HCT116 (cell line): ENCODE data around the gene RPS17. TPM values are rescaled to one million over a fixed set of nuclear protein-coding genes. Genes with fewer than 3 reads are reported as not detected.
"Not testable (repeated sequence)": the region's sequence is repeated elsewhere in the genome, so short reads cannot be mapped to it uniquely, and the experiment has no call there.

Experiments used
- ATAC-seq: fragments of 200-7000 bp; cut with Tn5 transposase; 2 replicates; pipeline ENCODE4 v1.9.1; 2020; ENCODE audit warnings: mild to moderate bottlenecking, moderate library complexity
- BruUV-seq: library from RNA; stranded (reverse); fragments of 400-500 nt; replicated peaks from 2 replicates; lab custom pipeline; 2021; lab: Mats Ljungman, UMichigan
- CTCF ChIA-PET: fragments of 300-600 bp; sonication (Branson Sonifier 250); formaldehyde crosslinking; loops from one replicate; lab custom pipeline; 2021; ENCODE audit warnings: antibody characterized with exemption; lab: Charles Lee
- POLR2A ChIA-PET: fragments of 300-600, 350-600 bp; sonication (Branson Sonifier 250); formaldehyde crosslinking; loops from one replicate; lab custom pipeline; 2021; ENCODE audit warnings: antibody characterized with exemption; lab: Charles Lee
- RAD21 ChIA-PET, 2 experiments: fragments of 300-600 bp; sonication (Branson Sonifier 250); formaldehyde crosslinking; loops; one replicate each; lab custom pipeline; 2023; ENCODE audit warnings: low total read pairs in 2 of 2; ENCODE audit not compliant: uncharacterized antibody in 2 of 2, unreplicated experiment in 2 of 2, low non-redundant PET in 1 of 2; lab: Charles Lee
- DNase-seq: peaks from one replicate; pipeline ENCODE4 v3.0.0-alpha.2; 2010; ENCODE audit warnings: low read depth, low spot score
- H2AFZ ChIP-seq: fragments of 200-600 bp; shearing (Covaris generic), sonication (generic); 2 replicates; pipeline ENCODE4 v1.6.1; 2017; ENCODE audit warnings: low read depth, mixed run types, mixed read lengths, antibody characterized with exemption, low read length; ENCODE audit not compliant: poor library complexity, severe bottlenecking
- H3K27ac ChIP-seq: 2 replicates; pipeline ENCODE4 v1.5.1; 2012; ENCODE audit warnings: low read depth, low read length
- H3K27me3 ChIP-seq: fragments of 200-600 bp; sonication (generic); 2 replicates; pipeline ENCODE4 v1.6.1; 2016; ENCODE audit warnings: mixed run types, low read length, mixed read lengths; ENCODE audit not compliant: insufficient read depth
- H3K36me3 ChIP-seq, 2 experiments: fragments of 200-500 bp in 1 of 2; fragments of 200-600 bp in 1 of 2; sonication (Bioruptor generic) in 1 of 2; sonication (generic) in 1 of 2; 2 replicates each; pipeline versions ENCODE4 v1.5.1 to v1.6.1; 2014 to 2016; ENCODE audit warnings: low read length in 2 of 2, inconsistent platforms in 1 of 2, mixed read lengths in 1 of 2, mixed run types in 1 of 2; ENCODE audit not compliant: insufficient read depth in 2 of 2, control insufficient read depth in 1 of 2
- H3K4me1 ChIP-seq, 2 experiments: fragments of 200-600 bp in 1 of 2; sonication (generic) in 1 of 2; 2 replicates each; pipeline versions ENCODE4 v1.5.1 to v1.6.1; 2012 to 2017; ENCODE audit warnings: low read length in 2 of 2, inconsistent platforms in 1 of 2, mild to moderate bottlenecking in 1 of 2, mixed read lengths in 1 of 2, mixed run types in 1 of 2, moderate library complexity in 1 of 2; ENCODE audit not compliant: insufficient read depth in 2 of 2, control insufficient read depth in 1 of 2
- H3K4me2 ChIP-seq: fragments of 200-600 bp; sonication (generic); 2 replicates; pipeline ENCODE4 v1.6.1; 2017; ENCODE audit warnings: mixed run types, low read length, mixed read lengths
- H3K4me3 ChIP-seq, 2 experiments: fragments of 200-600 bp in 1 of 2; sonication (generic) in 1 of 2; replicated peaks in 1 of 2; 2 replicates each; pipeline ENCODE4 v1.5.1; 2011 to 2016; ENCODE audit warnings: low read length in 2 of 2, control low read depth in 1 of 2, low read depth in 1 of 2, mild to moderate bottlenecking in 1 of 2, mixed read lengths in 1 of 2, mixed run types in 1 of 2
- H3K79me2 ChIP-seq: fragments of 200-600 bp; sonication (generic); 2 replicates; pipeline ENCODE4 v1.6.1; 2017; ENCODE audit warnings: mild to moderate bottlenecking, mixed run types, low read length, moderate library complexity, mixed read lengths; ENCODE audit not compliant: insufficient read depth
- H3K9ac ChIP-seq: fragments of 200-600 bp; sonication (generic); 2 replicates; pipeline ENCODE4 v1.6.1; 2016; ENCODE audit warnings: low read length, mixed read lengths
- H3K9me2 ChIP-seq: fragments of 200-600 bp; sonication (generic), shearing (Covaris generic); 2 replicates; pipeline ENCODE4 v1.6.1; 2017; ENCODE audit warnings: mixed run types, mild to moderate bottlenecking, moderate library complexity; ENCODE audit not compliant: insufficient read depth
- H3K9me3 ChIP-seq, 2 experiments: fragments of 200-500 bp in 1 of 2; fragments of 200-600 bp in 1 of 2; sonication (Bioruptor generic) in 1 of 2; sonication (generic) in 1 of 2; 2 replicates each; pipeline ENCODE4 v1.6.1; 2014 to 2017; ENCODE audit warnings: low read length in 2 of 2, mixed read lengths in 2 of 2, inconsistent platforms in 1 of 2, low read depth in 1 of 2, mild to moderate bottlenecking in 1 of 2, mixed run types in 1 of 2, moderate library complexity in 1 of 2; ENCODE audit not compliant: control insufficient read depth in 1 of 2, insufficient read depth in 1 of 2
- H4K20me1 ChIP-seq: fragments of 200-600 bp; sonication (generic), shearing (Covaris generic); 2 replicates; pipeline ENCODE4 v1.6.1; 2017; ENCODE audit warnings: mixed run types, mild to moderate bottlenecking, moderate library complexity; ENCODE audit not compliant: insufficient read depth
- EZH2phosphoT487 ChIP-seq: fragments of 200-600 bp; IDR thresholded peaks from 2 replicates; pipeline ENCODE4 v1.6.1; 2018; ENCODE audit warnings: antibody characterized with exemption, borderline replicate concordance
- JUND ChIP-seq: IDR thresholded peaks from 2 replicates; pipeline ENCODE4 v1.6.1; 2012
- POLR2AphosphoS5 ChIP-seq: IDR thresholded peaks from 2 replicates; pipeline ENCODE4 v1.6.1; 2011; ENCODE audit warnings: mild to moderate bottlenecking, low read depth, low read length, moderate library complexity
- SIN3A ChIP-seq: IDR thresholded peaks from 2 replicates; pipeline ENCODE4 v1.6.1; 2012; ENCODE audit warnings: low read depth
- intact Hi-C: fragments of 100-400 bp; cut with micrococcal nuclease; formaldehyde crosslinking; loops from 2 replicates; pipeline ENCODE4 v1.10.0; 2022
- total RNA-seq: library from RNA; stranded (reverse); gene quantifications from one replicate; pipeline ENCODE4 v1.2.1, GENCODE V29; 2021; ENCODE audit not compliant: unreplicated experiment

RPS17 gene
- total RNA-seq, 1 experiment from 2014 or later, result 2,385 TPM

DNA sequence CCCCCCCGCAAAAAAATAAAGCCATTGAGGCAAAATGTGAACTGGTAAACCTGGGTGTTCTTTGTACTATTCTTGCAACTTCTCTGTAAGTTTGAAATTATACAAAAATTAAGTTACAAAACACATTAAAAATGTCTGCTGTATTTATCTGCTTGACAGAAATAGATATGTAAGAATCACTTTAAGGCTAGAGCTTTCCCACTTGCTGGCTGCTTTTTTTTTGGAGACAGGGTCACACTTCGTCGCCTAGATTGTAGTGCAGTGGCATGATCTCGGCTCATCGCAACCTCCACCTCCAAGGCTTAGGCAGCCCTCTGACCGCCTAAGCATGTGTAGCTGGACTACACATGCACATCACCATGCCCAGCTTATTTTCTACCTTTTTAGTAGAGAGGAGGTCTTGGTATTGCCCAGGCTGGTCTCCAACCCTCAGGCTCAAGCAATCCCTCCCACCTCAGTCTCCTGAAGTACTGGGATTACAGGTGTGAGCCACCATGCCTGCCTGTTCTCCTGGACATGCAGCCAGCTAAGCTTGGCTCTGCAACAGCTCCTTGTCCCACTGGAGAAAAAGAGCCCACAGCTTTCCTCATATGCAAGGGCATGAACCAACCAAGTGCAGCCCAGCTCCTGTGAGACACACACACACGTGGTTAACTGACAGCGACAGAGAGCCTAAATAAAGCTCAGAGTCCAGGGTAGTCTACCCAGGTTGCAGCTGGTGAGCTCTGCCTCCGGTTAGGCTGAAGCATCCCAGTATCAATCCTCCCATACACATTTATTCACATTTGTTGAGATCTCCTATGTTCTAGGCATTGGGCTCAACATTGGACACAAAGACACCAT is 4.5 kb downstream of the RPS17 start:
- Histone ChIP-seq H3K9ac (no peak overlapping the region), H3K4me1 (peaks cover 0 to 17% of the 10 kb centered on the region in 2 experiments; a peak in 3 of 4 replicates), H3K4me3 (no peak overlapping the region), H3K9me3 (no peaks in the 10 kb centered on the region), H3K27ac (peak overlapping the region; percentile 46), H3K4me2 (no peak overlapping the region), H3K27me3 (no peaks in the 10 kb centered on the region), H4K20me1 (peaks cover 23% of the 10 kb centered on the region), H3K36me3 (peaks cover 34 to 45% of the 10 kb centered on the region in 2 experiments), H3K79me2 (peaks cover 42% of the 10 kb centered on the region), H3K9me2 (no peaks in the 10 kb centered on the region), H2AFZ (no peak overlapping the region)
- TF ChIP-seq POLR2AphosphoS5 (peak; percentile 57), EZH2phosphoT487 (no peak), SIN3A (0 out of 2 replicates have a peak, but pooled peaks have one; percentile 22), JUND (0 out of 2 replicates have a peak, but pooled peaks have one; percentile 8)
- ChIA-PET CTCF (interaction anchor here (1.5 kb wide), 1 partner anchor 475 kb away, joined by 3 read pairs; the partner anchor contains the start of gene C15orf40), POLR2A (interaction anchor here (0.6 to 0.8 kb wide), 2 partner anchors 9 to 297 kb away, joined by 3 to 4 read pairs; no protein-coding TSS in a partner anchor), RAD21 (no interaction called here)
- intact Hi-C loops, result loop anchor here (10.0 kb wide), 1 partner anchor 469 kb away; no protein-coding TSS in a partner anchor
- DNase-seq, result no peak
- no TSS peak for BruUV-seq
- no peak for ATAC-seq

GRCh38 chr15:82535151-82535550 is 5.1 kb downstream of the RPS17 start:
- POLR2A ChIA-PET, result interaction anchor here (0.6 to 0.8 kb wide), 2 partner anchors 9 to 298 kb away, joined by 3 to 4 read pairs; no protein-coding TSS in a partner anchor
- H3K27me3 ChIP-seq, H3K9me3 ChIP-seq, H3K27ac ChIP-seq, BruUV-seq, H3K9me2 ChIP-seq, H3K4me2 ChIP-seq, H2AFZ ChIP-seq, DNase-seq, RAD21 ChIA-PET, H3K9ac ChIP-seq, ATAC-seq, H3K4me3 ChIP-seq: not testable (repeated sequence)
- intact Hi-C loops, result loop anchor here (10.0 kb wide), 1 partner anchor 470 kb away; no protein-coding TSS in a partner anchor
- peaks cover 23% of the 10 kb centered on the region for H4K20me1 ChIP-seq
- peaks cover 0 to 20% of the 10 kb centered on the region in 2 experiments; a peak in 3 of 4 replicates for H3K4me1 ChIP-seq
- CTCF ChIA-PET, result interaction anchor here (1.5 kb wide), 1 partner anchor 476 kb away, joined by 3 read pairs; the partner anchor contains the start of gene C15orf40
- peaks cover 34 to 45% of the 10 kb centered on the region in 2 experiments for H3K36me3 ChIP-seq
- peaks cover 40% of the 10 kb centered on the region for H3K79me2 ChIP-seq

DNA sequence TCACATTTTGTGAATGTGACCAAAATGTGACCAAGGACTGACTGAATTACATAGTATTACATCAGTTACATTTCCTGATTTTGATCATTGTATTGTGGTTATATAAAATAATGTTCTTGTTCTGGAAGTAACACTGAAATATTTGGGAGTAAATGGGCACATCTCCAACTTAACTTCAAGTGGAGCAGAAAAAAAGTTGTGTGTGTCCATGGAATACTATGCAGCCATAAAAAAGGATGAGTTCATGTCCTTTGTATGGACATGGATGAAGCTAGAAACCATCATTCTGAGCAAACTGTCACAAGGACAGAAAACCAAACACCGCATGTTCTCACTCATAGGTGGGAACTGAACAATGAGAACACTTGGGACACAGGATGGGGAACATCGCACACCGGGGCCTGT is 5.8 kb downstream of the RPS17 start:
- RAD21 ChIA-PET, H3K4me2 ChIP-seq, H2AFZ ChIP-seq, H3K9me2 ChIP-seq, H3K9ac ChIP-seq, POLR2A ChIA-PET, H3K27me3 ChIP-seq, BruUV-seq, H3K4me3 ChIP-seq, DNase-seq, ATAC-seq, CTCF ChIA-PET, H3K27ac ChIP-seq, H3K9me3 ChIP-seq: not testable (repeated sequence)
- intact Hi-C loops, result loop anchor here (10.0 kb wide), 1 partner anchor 470 kb away; no protein-coding TSS in a partner anchor
- peaks cover 34 to 39% of the 10 kb centered on the region in 2 experiments for H3K36me3 ChIP-seq
- peaks cover 33% of the 10 kb centered on the region for H3K79me2 ChIP-seq
- peaks cover 0 to 20% of the 10 kb centered on the region in 2 experiments; a peak in 3 of 4 replicates for H3K4me1 ChIP-seq
- peaks cover 23% of the 10 kb centered on the region for H4K20me1 ChIP-seq
